Esophagus (tissue), 2 donors: ENCODE measurements around the gene TMC1. TPM values are rescaled to one million over a fixed set of nuclear protein-coding genes. Genes with fewer than 3 reads are reported as not detected.
"Not testable (repeated sequence)": the region's sequence is repeated elsewhere in the genome, so short reads cannot be mapped to it uniquely, and the experiment has no call there.

Experiments used
- H3K27ac ChIP-seq, 2 donors: one replicate each; pipeline ENCODE4 v1.5.1; 2013; ENCODE audit warnings: low read depth in 2 of 2, mild to moderate bottlenecking in 2 of 2, inconsistent platforms in 1 of 2, low read length in 1 of 2, moderate library complexity in 1 of 2
- H3K27me3 ChIP-seq, 2 donors: one replicate each; pipeline ENCODE4 v1.6.1; 2013; ENCODE audit warnings: low read length in 2 of 2, control low read depth in 1 of 2, mild to moderate bottlenecking in 1 of 2; ENCODE audit not compliant: insufficient read depth in 2 of 2, control insufficient read depth in 1 of 2
- H3K36me3 ChIP-seq, 2 donors: one replicate each; pipeline ENCODE4 v1.6.1; 2013; ENCODE audit warnings: low read length in 1 of 2; ENCODE audit not compliant: control insufficient read depth in 2 of 2, insufficient read depth in 2 of 2
- H3K4me1 ChIP-seq, 2 donors: one replicate each; pipeline ENCODE4 v1.6.1; 2013; ENCODE audit warnings: low read length in 1 of 2; ENCODE audit not compliant: control insufficient read depth in 2 of 2, insufficient read depth in 2 of 2
- H3K4me3 ChIP-seq, 2 donors: one replicate each; pipeline ENCODE4 v1.5.1; 2013; ENCODE audit warnings: low read length in 2 of 2, mild to moderate bottlenecking in 2 of 2, low read depth in 1 of 2, moderate library complexity in 1 of 2
- H3K9me3 ChIP-seq, 2 donors: one replicate each; pipeline ENCODE4 v1.6.1; 2013; ENCODE audit warnings: mild to moderate bottlenecking in 2 of 2, low read depth in 1 of 2, low read length in 1 of 2, moderate library complexity in 1 of 2; ENCODE audit not compliant: control insufficient read depth in 2 of 2, insufficient read depth in 1 of 2
- WGBS, 2 donors: extraction: QIAGEN DNeasy Blood & Tissue Kit; methylation state at CpG; one replicate each; pipeline ENCODE4 v1.1.7; 2013; 5-methylcytosine and 5-hydroxymethylcytosine counted together
- polyA plus RNA-seq, 2 donors: library from polyadenylated mRNA; stranded (reverse); fragments of 200-250 nt; gene quantifications; one replicate each; pipeline ENCODE4 v1.2.3, GENCODE V29; 2013
- donor health status: healthy with polysubstance abuse.
- donor health status: Bipolar disorder and iron deficiency.

TMC1 gene
- polyA plus RNA-seq, 2 donors: 6.1 to 10.3 TPM

- Histone ChIP-seq H3K4me3 (no peak overlapping the region), H3K4me1 (no peaks in the 10 kb centered on the region), H3K27ac (no peak overlapping the region), H3K9me3 (no peaks in the 10 kb centered on the region), H3K36me3 (no peaks in the 10 kb centered on the region), H3K27me3 (no peaks in the 10 kb centered on the region)
- 71 to 94% methylated on average over 1 of the region's 1 CpG for WGBS, 2 donors
Observed at GRCh38 chr9:72834994-72835393, 313.6 kb downstream of the TMC1 start.

GRCh38 chr9:72836790-72837189 lies 315.4 kb downstream of the TMC1 start:
- H3K36me3 ChIP-seq: no peaks in the 10 kb centered on the region
- H3K27me3 ChIP-seq: no peaks in the 10 kb centered on the region
- H3K4me1 ChIP-seq: no peaks in the 10 kb centered on the region
- H3K4me3 ChIP-seq: no peak overlapping the region
- H3K9me3 ChIP-seq: no peaks in the 10 kb centered on the region
- 90% methylated on average over 6 of the region's 6 CpGs for WGBS, 2 donors
- no peak overlapping the region for H3K27ac ChIP-seq

- Histone ChIP-seq H3K4me3 (no peak overlapping the region), H3K36me3 (no peaks in the 10 kb centered on the region), H3K9me3 (no peaks in the 10 kb centered on the region), H3K27ac (no peak overlapping the region), H3K4me1 (peaks cover 0 to 4% of the 10 kb centered on the region in 2 donors), H3K27me3 (no peaks in the 10 kb centered on the region)
- 70 to 83% methylated on average over 3 of the region's 3 CpGs for whole genome bisulfite sequencing, 2 donors
Observed at GRCh38 chr9:72839085-72839484, 317.7 kb downstream of the TMC1 start.

- 61 to 69% methylated on average over 9 of the region's 9 CpGs for WGBS, 2 donors
- no peak overlapping the region for H3K4me3 ChIP-seq
- H3K9me3 ChIP-seq: no peaks in the 10 kb centered on the region
- no peaks in the 10 kb centered on the region for H3K27me3 ChIP-seq
- H3K27ac ChIP-seq: peak overlapping the region in 1 of 2 donors; percentile 71
- H3K36me3 ChIP-seq: no peaks in the 10 kb centered on the region
- peaks cover 0 to 4% of the 10 kb centered on the region in 2 donors for H3K4me1 ChIP-seq
Observed at GRCh38 chr9:72843520-72844439, 322.4 kb downstream of the TMC1 start.

GRCh38 chr9:72844440-72844768 lies 323.0 kb downstream of the TMC1 start:
- H3K4me3 ChIP-seq: no peak overlapping the region
- H3K27ac ChIP-seq: peak overlapping the region in 1 of 2 donors; percentile 71
- H3K9me3 ChIP-seq: no peaks in the 10 kb centered on the region
- no peaks in the 10 kb centered on the region for H3K36me3 ChIP-seq
- H3K4me1 ChIP-seq: peaks cover 0 to 4% of the 10 kb centered on the region in 2 donors
- H3K27me3 ChIP-seq: no peaks in the 10 kb centered on the region
- 89% methylated on average over 1 of the region's 1 CpG for WGBS, 2 donors

- H3K36me3 ChIP-seq, H3K4me1 ChIP-seq, H3K9me3 ChIP-seq, H3K27ac ChIP-seq, H3K27me3 ChIP-seq, H3K4me3 ChIP-seq: not testable (repeated sequence)
- WGBS, 2 donors: 83 to 87% methylated on average over 3 of the region's 3 CpGs
Observed at GRCh38 chr9:72845052-72845451, 323.6 kb downstream of the TMC1 start.

- not testable (repeated sequence) for H3K36me3 ChIP-seq, H3K4me1 ChIP-seq, H3K4me3 ChIP-seq, H3K27me3 ChIP-seq, H3K27ac ChIP-seq, H3K9me3 ChIP-seq
- 88 to 96% methylated on average over 3 to 4 of the region's 4 CpGs for WGBS, 2 donors
Observed at GRCh38 chr9:72850209-72850608, 328.8 kb downstream of the TMC1 start.

GRCh38 chr9:72855321-72855720 lies 333.9 kb downstream of the TMC1 start:
- Histone ChIP-seq H3K4me1 (no peaks in the 10 kb centered on the region), H3K27me3 (no peaks in the 10 kb centered on the region), H3K4me3 (no peak overlapping the region), H3K9me3 (no peaks in the 10 kb centered on the region), H3K27ac (no peak overlapping the region), H3K36me3 (no peaks in the 10 kb centered on the region)
- WGBS, 2 donors: 99 to 100% methylated on average over 1 of the region's 1 CpG

GRCh38 chr9:72855890-72856523 lies 334.6 kb downstream of the TMC1 start:
- H3K4me3 ChIP-seq: no peak overlapping the region
- H3K9me3 ChIP-seq: no peaks in the 10 kb centered on the region
- no peaks in the 10 kb centered on the region for H3K27me3 ChIP-seq
- H3K4me1 ChIP-seq: no peaks in the 10 kb centered on the region
- no peaks in the 10 kb centered on the region for H3K36me3 ChIP-seq
- H3K27ac ChIP-seq: no peak overlapping the region
- WGBS, 2 donors: 85 to 89% methylated on average over 5 of the region's 5 CpGs
